HUDEP-2 (cell line): Measurements from ENCODE around the gene MAN2A2.

Experiments
- DNase-seq, 76 experiments: peaks; one replicate each; lab custom pipeline; 2025; ENCODE audit not compliant: unreplicated experiment in 76 of 76; lab: John Stamatoyannopoulos, UW

MAN2A2 gene

DNA sequence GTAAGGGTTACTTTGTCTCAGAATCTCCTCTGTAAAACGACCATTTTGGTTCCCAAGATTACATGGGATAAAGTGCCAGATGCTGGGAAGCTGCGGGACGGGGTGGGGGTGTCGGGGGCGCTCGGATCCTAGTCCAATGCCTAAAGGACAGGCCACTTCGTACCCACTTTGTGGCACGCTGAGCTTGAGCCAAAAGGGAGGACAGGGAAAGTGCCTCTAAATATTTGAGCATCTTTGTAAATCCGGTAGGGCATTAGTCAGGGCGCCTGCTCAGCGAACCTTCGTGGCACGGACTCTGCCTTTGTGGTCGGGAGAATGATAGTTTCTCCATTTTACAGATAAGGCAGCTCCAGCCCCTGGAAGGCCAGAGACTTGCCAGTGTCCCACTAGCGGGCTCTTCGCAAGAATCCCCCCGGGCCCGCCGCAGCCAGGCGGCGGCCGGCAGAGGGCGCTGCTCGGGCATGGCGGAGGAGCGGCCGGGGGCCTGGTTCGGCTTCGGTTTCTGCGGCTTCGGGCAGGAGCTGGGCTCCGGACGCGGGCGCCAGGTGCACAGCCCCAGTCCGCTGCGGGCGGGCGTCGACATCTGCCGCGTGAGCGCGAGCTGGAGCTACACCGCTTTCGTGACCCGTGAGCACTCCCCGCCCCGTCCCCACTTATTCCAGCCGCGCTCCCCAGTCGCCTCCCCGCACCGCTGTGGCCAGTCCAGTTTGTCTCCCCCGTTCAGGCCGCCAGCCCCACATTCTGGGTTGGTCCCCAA, 53.4 kb downstream of the MAN2A2 start:
- peak in 65 of 76 experiments; percentile 3 to 70 (median 42) for DNase-seq

DNA sequence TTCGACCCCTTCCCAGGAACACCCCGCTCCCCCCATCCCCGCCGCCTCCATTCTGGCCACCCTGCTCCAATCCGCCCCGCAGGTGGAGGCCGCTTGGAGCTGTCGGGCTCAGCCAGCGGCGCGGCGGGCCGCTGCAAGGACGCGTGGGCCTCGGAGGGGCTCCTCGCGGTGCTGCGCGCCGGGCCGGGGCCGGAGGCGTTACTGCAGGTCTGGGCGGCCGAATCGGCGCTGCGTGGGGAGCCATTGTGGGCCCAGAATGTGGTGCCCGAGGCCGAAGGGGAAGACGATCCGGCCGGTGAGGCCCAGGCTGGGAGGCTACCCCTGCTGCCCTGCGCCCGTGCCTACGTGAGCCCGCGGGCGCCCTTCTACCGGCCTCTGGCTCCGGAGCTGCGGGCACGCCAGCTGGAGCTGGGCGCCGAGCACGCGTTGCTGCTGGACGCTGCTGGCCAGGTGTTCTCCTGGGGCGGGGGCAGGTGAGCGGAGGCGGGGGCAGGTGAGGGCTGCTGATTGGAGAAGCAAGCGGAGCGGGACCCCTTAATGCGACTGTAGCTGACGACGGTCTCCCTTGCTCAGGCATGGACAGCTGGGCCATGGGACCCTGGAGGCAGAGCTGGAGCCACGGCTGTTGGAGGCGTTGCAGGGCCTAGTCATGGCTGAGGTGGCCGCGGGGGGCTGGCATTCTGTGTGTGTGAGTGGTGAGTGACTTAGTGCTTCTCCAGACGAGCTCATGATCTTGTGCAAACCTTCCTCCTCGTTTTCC, 54.1 kb downstream of the MAN2A2 start:
- DNase-seq, result no peak

DNA sequence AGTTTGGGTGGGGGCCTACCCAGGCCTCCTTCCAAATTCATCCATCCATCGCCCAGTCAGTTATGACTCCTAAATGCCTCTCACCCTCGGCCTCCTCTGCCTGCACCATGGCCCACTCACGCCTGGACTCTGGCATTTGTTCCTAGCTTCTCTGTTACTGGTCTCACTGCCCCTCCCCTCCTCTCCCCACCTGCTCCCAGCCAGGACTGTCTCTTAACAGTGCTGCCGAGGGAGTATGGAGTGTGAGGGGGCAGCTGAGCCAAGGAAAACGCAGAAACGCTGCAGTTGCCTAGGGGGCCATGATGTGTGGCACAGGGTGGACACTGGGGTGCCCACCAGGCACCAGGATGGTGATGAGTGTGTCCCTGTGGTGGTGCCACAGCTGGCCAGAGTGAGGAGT, 54.7 kb downstream of the MAN2A2 start:
- DNase-seq, result no peak

DNA sequence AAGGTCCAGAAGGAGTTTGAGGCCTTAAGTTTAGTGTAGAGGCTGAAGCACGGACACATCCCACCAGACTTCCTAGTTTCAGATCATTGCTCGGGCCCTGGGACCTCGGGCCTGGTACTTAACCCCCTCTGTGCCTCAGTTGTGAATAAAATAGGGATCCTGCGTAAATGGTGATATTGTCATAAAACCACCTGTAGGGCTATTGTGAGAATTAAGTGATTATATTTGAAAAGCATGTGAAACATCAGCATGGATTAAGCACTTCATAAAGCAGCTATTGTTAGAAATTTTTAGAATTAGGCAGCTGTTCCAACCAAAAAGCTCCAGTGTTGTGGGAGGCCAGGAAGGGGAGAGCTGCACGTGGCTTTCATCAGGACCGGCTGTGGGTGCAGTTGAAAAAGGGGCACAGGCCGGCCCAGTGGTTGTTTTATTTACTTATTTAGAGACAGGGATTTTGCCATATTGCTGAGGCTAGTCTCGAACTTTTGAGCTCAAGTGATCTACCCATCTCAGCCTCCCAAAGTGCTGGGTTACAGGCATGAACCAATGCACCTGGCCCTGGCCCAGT, 56.0 kb downstream of the MAN2A2 start:
- DNase-seq, result no peak

DNA sequence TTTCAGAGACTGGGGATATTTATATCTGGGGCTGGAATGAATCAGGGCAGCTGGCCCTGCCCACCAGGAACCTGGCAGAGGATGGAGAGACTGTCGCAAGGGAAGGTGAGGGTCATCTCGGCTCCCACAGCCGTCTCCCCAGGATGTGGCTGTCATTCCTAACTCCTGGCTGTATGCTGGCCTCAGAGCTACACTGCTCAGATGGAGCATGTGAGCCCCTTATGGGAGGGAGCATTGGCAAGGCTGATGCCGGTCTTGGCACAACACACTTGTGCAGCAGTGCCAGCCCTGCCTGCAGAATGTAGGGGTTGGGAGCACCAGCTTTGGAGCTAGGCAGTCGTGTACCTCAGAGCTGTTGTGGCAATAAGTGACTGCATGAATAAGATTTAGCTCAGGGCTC, 56.8 kb downstream of the MAN2A2 start:
- no peak for DNase-seq

DNA sequence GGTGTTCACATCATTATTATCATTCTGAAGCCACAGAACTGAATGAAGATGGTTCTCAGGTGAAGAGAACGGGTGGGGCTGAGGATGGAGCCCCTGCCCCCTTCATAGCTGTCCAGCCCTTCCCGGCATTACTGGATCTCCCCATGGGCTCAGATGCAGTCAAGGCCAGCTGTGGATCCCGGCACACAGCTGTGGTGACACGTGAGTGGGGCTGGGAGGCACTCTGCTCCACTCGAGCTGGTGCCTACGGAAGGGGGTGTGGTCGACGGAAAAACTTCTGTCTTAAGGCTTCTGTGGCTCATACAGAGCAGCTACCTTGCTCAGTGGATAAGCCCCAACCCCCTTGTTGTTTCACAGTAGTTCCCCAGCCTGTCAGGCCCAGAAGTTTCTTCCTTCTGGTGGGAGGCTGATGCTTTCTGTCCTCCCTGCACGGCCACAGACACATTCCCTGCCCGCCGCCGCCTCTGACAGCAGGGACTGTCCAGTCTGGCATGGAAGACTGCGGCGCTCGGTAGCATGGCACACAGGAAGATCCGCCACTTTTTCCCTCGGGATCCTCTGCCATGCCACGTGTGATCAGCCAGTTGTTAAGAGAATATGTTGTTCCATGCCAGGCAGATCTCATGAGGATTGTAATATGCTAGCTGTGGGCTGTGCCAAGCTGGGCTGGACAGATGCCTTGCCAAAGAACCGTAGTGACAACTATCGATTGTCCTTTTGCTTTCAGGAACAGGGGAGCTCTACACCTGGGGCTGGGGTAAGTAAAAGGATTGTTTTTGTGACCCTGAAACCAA, 57.4 kb downstream of the MAN2A2 start:
- DNase-seq, result no peak

DNA sequence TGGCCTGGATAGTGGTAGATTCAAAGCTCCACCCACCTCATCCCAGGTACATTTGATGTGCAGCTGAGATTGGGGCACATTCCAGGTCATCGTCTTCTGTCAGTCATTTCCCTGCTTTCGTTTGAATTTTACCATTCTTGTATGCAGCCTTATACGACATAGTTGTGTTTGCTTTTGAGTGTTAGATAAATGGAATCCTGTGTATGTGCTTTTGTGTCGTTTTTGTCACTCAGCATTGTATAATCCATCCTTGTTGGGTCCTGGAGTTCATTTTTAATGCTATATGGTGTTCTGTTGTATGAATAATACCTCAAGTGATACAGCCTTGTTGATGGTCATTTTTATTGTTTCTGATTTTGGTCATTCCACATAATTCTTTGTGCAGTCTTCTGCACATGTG, 58.9 kb downstream of the MAN2A2 start:
- no peak for DNase-seq

DNA sequence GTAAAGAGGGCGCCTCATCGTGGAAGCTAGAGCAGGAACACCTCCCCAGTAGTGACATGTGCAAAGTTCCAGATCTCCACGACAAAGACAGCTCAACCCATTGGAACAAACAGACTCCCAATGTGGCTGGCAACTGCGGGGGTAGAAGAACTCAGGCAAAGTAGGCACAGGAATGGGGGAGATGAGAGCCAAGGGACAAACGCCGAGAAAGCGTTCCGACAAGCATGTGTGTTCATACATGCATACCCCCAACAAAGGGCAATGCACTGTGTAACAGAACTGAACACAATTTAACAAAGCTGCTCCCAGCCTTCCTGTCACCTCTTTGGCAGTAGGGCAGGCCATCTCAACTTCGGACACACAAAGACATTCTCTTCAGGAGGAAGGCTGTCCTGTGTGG, 63.2 kb downstream of the MAN2A2 start:
- DNase-seq, result no peak

DNA sequence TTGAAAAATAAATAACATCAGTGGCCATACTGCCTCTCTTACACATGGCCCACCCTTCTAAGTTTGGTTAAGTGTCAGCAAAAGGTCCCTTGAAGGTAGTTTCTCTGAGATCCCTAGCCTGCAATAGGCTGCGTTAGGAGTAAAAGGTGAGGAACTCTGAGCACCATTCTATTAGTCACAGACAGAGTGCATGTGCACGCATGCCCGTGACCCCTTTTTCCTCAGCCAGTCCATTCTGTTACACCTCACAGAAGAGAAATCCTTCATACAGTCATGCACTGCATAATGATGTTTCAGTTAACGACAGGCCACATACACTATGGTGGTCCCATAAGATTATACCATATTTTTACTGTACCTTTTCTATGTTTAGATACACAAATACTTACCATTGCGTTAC, 64.1 kb downstream of the MAN2A2 start:
- DNase-seq, result no peak

DNA sequence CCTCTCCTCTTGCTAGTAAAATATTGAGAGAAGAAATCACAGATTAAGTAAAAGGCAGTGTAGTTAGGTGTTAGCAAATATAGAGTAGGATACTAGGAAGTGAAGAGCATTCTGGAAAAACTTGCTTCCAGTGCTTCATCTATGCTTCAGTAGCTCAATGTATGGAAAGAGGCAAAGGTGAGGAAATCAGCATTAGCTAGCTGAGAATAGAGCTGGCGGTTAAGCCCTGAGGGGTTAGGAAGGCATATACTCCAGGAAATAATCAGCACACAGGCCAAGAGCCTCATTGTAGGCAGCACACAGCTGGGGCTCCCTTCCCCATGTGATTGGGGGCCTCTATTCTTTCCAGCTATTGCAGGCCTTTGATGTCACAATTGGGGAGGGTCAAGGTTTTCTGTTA, 65.3 kb downstream of the MAN2A2 start:
- no peak for DNase-seq

DNA sequence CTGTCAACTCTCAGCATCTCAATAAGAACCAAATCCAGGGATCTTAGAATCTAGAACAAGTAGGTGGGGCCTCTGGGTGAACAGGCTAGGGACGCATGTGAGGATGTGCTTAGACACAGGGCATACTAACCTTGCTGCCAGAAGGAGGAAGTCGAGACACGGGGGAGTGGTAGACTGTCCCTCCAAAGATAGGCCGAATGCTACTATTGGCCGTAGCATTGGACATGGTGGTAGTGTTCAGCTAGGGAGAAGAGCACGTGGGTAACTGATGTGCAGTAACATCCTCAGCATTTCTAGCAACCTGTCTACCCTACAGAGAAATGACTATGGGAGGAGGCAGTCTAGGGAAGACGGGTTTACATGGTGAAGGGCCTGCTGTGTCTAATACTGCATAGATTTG, 67.2 kb downstream of the MAN2A2 start:
- peak in 9 of 76 experiments; percentile 5 to 61 (median 19) for DNase-seq

DNA sequence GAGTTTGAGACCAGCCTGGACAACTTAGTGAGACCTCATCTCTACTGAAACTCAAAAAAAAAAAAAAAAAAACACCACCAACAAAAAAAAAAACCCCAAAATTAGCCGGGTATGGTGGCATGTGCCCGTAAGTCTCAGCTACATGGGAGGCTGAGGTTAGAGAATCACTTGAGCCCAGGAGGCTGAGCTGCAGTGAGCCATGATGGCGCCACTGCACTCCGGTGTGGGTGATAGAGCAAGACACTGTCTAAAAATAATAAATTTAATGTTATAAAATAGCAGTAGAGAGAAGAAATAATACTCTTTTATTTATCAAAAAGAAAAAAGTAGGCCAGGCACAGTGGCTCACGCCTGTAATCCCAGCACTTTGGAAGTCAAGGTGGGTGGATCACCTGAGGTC, 69.0 kb downstream of the MAN2A2 start:
- no peak for DNase-seq
